ENCODE results near the gene CLK2.

DNA sequence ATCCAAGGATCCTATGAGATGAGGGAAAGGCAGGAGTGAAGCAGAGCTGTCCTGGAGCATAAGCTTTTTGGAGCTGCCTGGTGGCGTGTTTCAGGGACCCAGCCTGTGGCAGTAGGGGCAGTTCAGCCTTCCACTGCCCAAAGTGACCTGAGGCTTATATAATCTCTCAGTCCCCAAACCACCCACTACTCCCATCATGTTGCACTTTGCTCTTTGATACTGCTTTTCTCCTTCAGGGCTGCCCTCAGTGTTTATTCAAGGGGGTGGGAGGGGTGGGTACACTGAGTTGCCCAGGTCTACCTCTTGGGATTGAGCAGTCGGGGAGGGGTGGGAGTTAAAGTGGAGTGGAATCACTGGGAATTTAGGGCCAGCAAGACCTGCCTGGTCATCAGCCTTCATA, 13.2 kb upstream of the CLK2 start:
- TF ChIP-seq, protein P1, sequence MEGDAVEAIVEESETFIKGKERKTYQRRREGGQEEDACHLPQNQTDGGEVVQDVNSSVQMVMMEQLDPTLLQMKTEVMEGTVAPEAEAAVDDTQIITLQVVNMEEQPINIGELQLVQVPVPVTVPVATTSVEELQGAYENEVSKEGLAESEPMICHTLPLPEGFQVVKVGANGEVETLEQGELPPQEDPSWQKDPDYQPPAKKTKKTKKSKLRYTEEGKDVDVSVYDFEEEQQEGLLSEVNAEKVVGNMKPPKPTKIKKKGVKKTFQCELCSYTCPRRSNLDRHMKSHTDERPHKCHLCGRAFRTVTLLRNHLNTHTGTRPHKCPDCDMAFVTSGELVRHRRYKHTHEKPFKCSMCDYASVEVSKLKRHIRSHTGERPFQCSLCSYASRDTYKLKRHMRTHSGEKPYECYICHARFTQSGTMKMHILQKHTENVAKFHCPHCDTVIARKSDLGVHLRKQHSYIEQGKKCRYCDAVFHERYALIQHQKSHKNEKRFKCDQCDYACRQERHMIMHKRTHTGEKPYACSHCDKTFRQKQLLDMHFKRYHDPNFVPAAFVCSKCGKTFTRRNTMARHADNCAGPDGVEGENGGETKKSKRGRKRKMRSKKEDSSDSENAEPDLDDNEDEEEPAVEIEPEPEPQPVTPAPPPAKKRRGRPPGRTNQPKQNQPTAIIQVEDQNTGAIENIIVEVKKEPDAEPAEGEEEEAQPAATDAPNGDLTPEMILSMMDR (conservative IDR thresholded peaks at IDR 0.05 in 1 of 2, IDR thresholded peaks at IDR 0.05 in 1 of 2; ENCODE audit: low read depth in 1 of 2, low read length in 2 of 2): no peak
- no peak for TF ChIP-seq EZH2 (IDR thresholded peaks at IDR 0.05; ENCODE audit: low read length, missing control alignments)

Measured in fibroblast of lung (primary cell).